Esophagus muscularis mucosa (tissue), 4 donors: Measurements from ENCODE around the gene PTPRD.

ENCODE experiments used
- CTCF ChIP-seq, 3 experiments: fragments of 200-600 bp in 2 of 3; fragments of 450-650 bp in 1 of 3; sonication (generic) in 2 of 3; IDR thresholded peaks; one replicate each; pipeline ENCODE4 v1.5.1; 2017 to 2019; ENCODE audit warnings: antibody characterized with exemption in 3 of 3, mild to moderate bottlenecking in 2 of 3, moderate library complexity in 1 of 3
- EP300 ChIP-seq: sonication (generic); formaldehyde crosslinking; IDR thresholded peaks from one replicate; pipeline ENCODE4 v1.6.1; 2017; ENCODE audit warnings: antibody characterized with exemption
- POLR2A ChIP-seq: fragments of 450-650 bp; IDR thresholded peaks from one replicate; pipeline ENCODE4 v1.6.1; 2017; ENCODE audit warnings: antibody characterized with exemption, moderate library complexity, mild to moderate bottlenecking, low read depth
- POLR2AphosphoS5 ChIP-seq, 2 donors: sonication (generic); formaldehyde crosslinking; IDR thresholded peaks; one replicate each; pipeline ENCODE4 v1.6.1; 2017; ENCODE audit warnings: antibody characterized with exemption in 2 of 2

- TF ChIP-seq EP300 (no peak), CTCF (IDR thresholded peaks at IDR 0.05) (no peak), POLR2AphosphoS5 (IDR thresholded peaks at IDR 0.05) (no peak), POLR2A (no peak)
These were observed 2135.4 kb downstream of the PTPRD start for GRCh38 chr9:8477450-8477849.
